H9 (cell line): Measurements from ENCODE around the gene CEP112. TPM values are rescaled to one million over a fixed set of nuclear protein-coding genes. Genes with fewer than 3 reads are reported as not detected.

Experiments used
- DNase-seq: peaks from one replicate; pipeline ENCODE4 v3.0.0-alpha.2; 2017
- H2AFZ ChIP-seq: one replicate; pipeline ENCODE4 v1.6.1; 2013; ENCODE audit warnings: mild to moderate bottlenecking, low read length, control low read depth, moderate library complexity
- H2AK5ac ChIP-seq: 2 replicates; pipeline ENCODE4 v1.6.1; 2013; ENCODE audit warnings: low read length, control low read depth, mixed read lengths; ENCODE audit not compliant: insufficient read length
- H2BK120ac ChIP-seq: one replicate; pipeline ENCODE4 v1.6.1; 2013; ENCODE audit warnings: low read depth, mild to moderate bottlenecking, low read length, control low read depth, inconsistent platforms; ENCODE audit not compliant: poor library complexity, severe bottlenecking
- H2BK12ac ChIP-seq: 2 replicates; pipeline ENCODE4 v1.6.1; 2013; ENCODE audit warnings: low read length, control low read depth, mixed read lengths, low read depth; ENCODE audit not compliant: insufficient read length
- H2BK15ac ChIP-seq: 2 replicates; pipeline ENCODE4 v1.6.1; 2013; ENCODE audit warnings: low read depth, low read length, control low read depth
- H2BK20ac ChIP-seq: one replicate; pipeline ENCODE4 v1.6.1; 2013; ENCODE audit warnings: low read depth, mild to moderate bottlenecking, low read length, control low read depth, inconsistent platforms; ENCODE audit not compliant: poor library complexity, severe bottlenecking
- H2BK5ac ChIP-seq: 2 replicates; pipeline ENCODE4 v1.6.1; 2013; ENCODE audit warnings: low read length, control low read depth, mixed read lengths; ENCODE audit not compliant: insufficient read length
- H3K14ac ChIP-seq: 2 replicates; pipeline ENCODE4 v1.6.1; 2013; ENCODE audit warnings: low read length, control low read depth; ENCODE audit not compliant: insufficient read depth
- H3K18ac ChIP-seq: 2 replicates; pipeline ENCODE4 v1.6.1; 2013; ENCODE audit warnings: low read depth, mild to moderate bottlenecking, mixed read lengths, low read length, control low read depth; ENCODE audit not compliant: insufficient read length
- H3K23ac ChIP-seq: 2 replicates; pipeline ENCODE4 v1.6.1; 2013; ENCODE audit warnings: low read length, control low read depth, mixed read lengths, low read depth; ENCODE audit not compliant: insufficient read length
- H3K23me2 ChIP-seq: 2 replicates; pipeline ENCODE4 v1.6.1; 2013; ENCODE audit warnings: low read depth, mild to moderate bottlenecking, mixed read lengths, low read length, control low read depth; ENCODE audit not compliant: insufficient read length, poor library complexity, severe bottlenecking
- H3K27ac ChIP-seq: 2 replicates; pipeline ENCODE4 v1.5.1; 2013; ENCODE audit warnings: low read length, control low read depth, mixed read lengths, low read depth; ENCODE audit not compliant: insufficient read length
- H3K27me3 ChIP-seq: 2 replicates; pipeline ENCODE4 v1.6.1; 2013; ENCODE audit warnings: low read length, control low read depth, inconsistent platforms; ENCODE audit not compliant: insufficient read depth
- H3K4ac ChIP-seq: 2 replicates; pipeline ENCODE4 v1.6.1; 2013; ENCODE audit warnings: low read depth, mild to moderate bottlenecking, control low read depth, inconsistent platforms, low read length, moderate library complexity
- H3K4me1 ChIP-seq: 2 replicates; pipeline ENCODE4 v1.6.1; 2013; ENCODE audit warnings: low read length, control low read depth, inconsistent platforms; ENCODE audit not compliant: insufficient read depth
- H3K4me2 ChIP-seq: 2 replicates; pipeline ENCODE4 v1.6.1; 2013; ENCODE audit warnings: low read length, control low read depth, mixed read lengths; ENCODE audit not compliant: insufficient read length, insufficient read depth
- H3K56ac ChIP-seq: 2 replicates; pipeline ENCODE4 v1.6.1; 2013; ENCODE audit warnings: low read depth, mild to moderate bottlenecking, mixed read lengths, low read length, control low read depth; ENCODE audit not compliant: insufficient read length
- H3K79me1 ChIP-seq: 2 replicates; pipeline ENCODE4 v1.6.1; 2013; ENCODE audit warnings: low read depth, mild to moderate bottlenecking, moderate library complexity, low read length, control low read depth, inconsistent platforms; ENCODE audit not compliant: insufficient read depth, poor library complexity, severe bottlenecking
- H3K79me2 ChIP-seq: 2 replicates; pipeline ENCODE4 v1.6.1; 2013; ENCODE audit warnings: low read length, control low read depth, inconsistent platforms; ENCODE audit not compliant: insufficient read depth
- H3K9ac ChIP-seq: 2 replicates; pipeline ENCODE4 v1.6.1; 2013; ENCODE audit warnings: low read length, control low read depth, mixed read lengths; ENCODE audit not compliant: insufficient read length; ENCODE audit errors: extremely low read depth
- H3K9me3 ChIP-seq: one replicate; pipeline ENCODE4 v1.6.1; 2013; ENCODE audit warnings: low read depth, low read length, inconsistent platforms; ENCODE audit not compliant: control insufficient read depth
- H3T11ph ChIP-seq: one replicate; pipeline ENCODE4 v1.6.1; 2013; ENCODE audit warnings: mild to moderate bottlenecking, low read length, control low read depth, inconsistent platforms
- H4K20me1 ChIP-seq: one replicate; pipeline ENCODE4 v1.6.1; 2013; ENCODE audit not compliant: control insufficient read depth, insufficient read length, insufficient read depth
- H4K5ac ChIP-seq: 2 replicates; pipeline ENCODE4 v1.6.1; 2013; ENCODE audit warnings: low read depth, mild to moderate bottlenecking, mixed read lengths, low read length, control low read depth; ENCODE audit not compliant: insufficient read length
- H4K8ac ChIP-seq: replicated peaks from 2 replicates; pipeline ENCODE4 v1.6.1; 2013; ENCODE audit warnings: low read length, control low read depth, mixed read lengths, low read depth; ENCODE audit not compliant: insufficient read length
- H4K91ac ChIP-seq: 2 replicates; pipeline ENCODE4 v1.6.1; 2013; ENCODE audit warnings: low read depth, mild to moderate bottlenecking, moderate library complexity, mixed read lengths, low read length, control low read depth; ENCODE audit not compliant: insufficient read length
- H3K27ac Mint-ChIP-seq, 3 experiments: 2 replicates in 2 of 3; 3 replicates in 1 of 3; pipeline ENCODE4 v1.8.0; 2020 to 2021; ENCODE audit warnings: mixed read lengths in 3 of 3, mild to moderate bottlenecking in 1 of 3, moderate library complexity in 1 of 3
- H3K27me3 Mint-ChIP-seq: 2 replicates; pipeline ENCODE4 v1.8.0; 2021; ENCODE audit warnings: low read depth, mild to moderate bottlenecking, moderate library complexity, mixed read lengths
- H3K36me3 Mint-ChIP-seq, 3 experiments: 2 replicates in 2 of 3; 3 replicates in 1 of 3; pipeline ENCODE4 v1.8.0; 2020 to 2021; ENCODE audit warnings: low read depth in 3 of 3, mixed read lengths in 3 of 3; ENCODE audit not compliant: insufficient read depth in 1 of 3
- H3K4me1 Mint-ChIP-seq, 2 experiments: 2 replicates each; pipeline ENCODE4 v1.8.0; 2020; ENCODE audit warnings: mixed read lengths in 2 of 2
- H3K4me3 Mint-ChIP-seq, 2 experiments: 2 replicates in 1 of 2; 3 replicates in 1 of 2; pipeline ENCODE4 v1.8.0; 2020 to 2021; ENCODE audit warnings: mild to moderate bottlenecking in 2 of 2, mixed read lengths in 2 of 2, moderate library complexity in 1 of 2
- H3K9me3 Mint-ChIP-seq, 2 experiments: 2 replicates in 1 of 2; 3 replicates in 1 of 2; pipeline ENCODE4 v1.8.0; 2020; ENCODE audit warnings: mild to moderate bottlenecking in 2 of 2, mixed read lengths in 2 of 2, moderate library complexity in 1 of 2
- WGBS: extraction: QIAGEN DNeasy Blood & Tissue Kit; methylation state at CpG from one replicate; pipeline ENCODE4 v1.1.7; 2013; ENCODE audit warnings: missing lambda C conversion rate, low lambda C conversion rate, mixed read lengths; ENCODE audit not compliant: insufficient read length; ENCODE audit errors: extremely low coverage; 5-methylcytosine and 5-hydroxymethylcytosine counted together
- total RNA-seq: library from RNA; stranded (reverse); gene quantifications from 2 replicates; pipeline ENCODE4 v1.2.1, GENCODE V29; 2021
- TF ChIP-seq, protein P1 (sequence below): fragments of 200-600 bp; sonication (generic); conservative IDR thresholded peaks from 3 replicates; pipeline ENCODE4 v1.8.0; 2021; ENCODE audit warnings: antibody characterized with exemption, mild to moderate bottlenecking

Gene CEP112
- total RNA-seq, 1 experiment from 2014 or later: 5.4 TPM

- Histone ChIP-seq H4K8ac (no peak overlapping the region), H3K79me2 (no peaks in the 10 kb centered on the region), H3K27me3 (no peaks in the 10 kb centered on the region), H3K9ac (no peak overlapping the region), H2BK12ac (no peak overlapping the region), H2BK20ac (no peak overlapping the region), H4K20me1 (no peaks in the 10 kb centered on the region), H3K4ac (no peak overlapping the region), H3K4me2 (no peak overlapping the region), H2AK5ac (no peak overlapping the region), H3K14ac (no peak overlapping the region), H2BK15ac (no peak overlapping the region), H2BK5ac (no peak overlapping the region), H2AFZ (no peak overlapping the region), H3K23me2 (no peaks in the 10 kb centered on the region), H4K91ac (no peak overlapping the region), H4K5ac (no peak overlapping the region), H3K23ac (no peak overlapping the region), H3T11ph (no peak overlapping the region), H3K27ac (no peak overlapping the region), H3K79me1 (no peaks in the 10 kb centered on the region), H3K4me1 (no peaks in the 10 kb centered on the region), H3K9me3 (no peaks in the 10 kb centered on the region), H2BK120ac (no peak overlapping the region), H3K18ac (no peak overlapping the region), H3K56ac (no peak overlapping the region)
- TF ChIP-seq, protein P1, sequence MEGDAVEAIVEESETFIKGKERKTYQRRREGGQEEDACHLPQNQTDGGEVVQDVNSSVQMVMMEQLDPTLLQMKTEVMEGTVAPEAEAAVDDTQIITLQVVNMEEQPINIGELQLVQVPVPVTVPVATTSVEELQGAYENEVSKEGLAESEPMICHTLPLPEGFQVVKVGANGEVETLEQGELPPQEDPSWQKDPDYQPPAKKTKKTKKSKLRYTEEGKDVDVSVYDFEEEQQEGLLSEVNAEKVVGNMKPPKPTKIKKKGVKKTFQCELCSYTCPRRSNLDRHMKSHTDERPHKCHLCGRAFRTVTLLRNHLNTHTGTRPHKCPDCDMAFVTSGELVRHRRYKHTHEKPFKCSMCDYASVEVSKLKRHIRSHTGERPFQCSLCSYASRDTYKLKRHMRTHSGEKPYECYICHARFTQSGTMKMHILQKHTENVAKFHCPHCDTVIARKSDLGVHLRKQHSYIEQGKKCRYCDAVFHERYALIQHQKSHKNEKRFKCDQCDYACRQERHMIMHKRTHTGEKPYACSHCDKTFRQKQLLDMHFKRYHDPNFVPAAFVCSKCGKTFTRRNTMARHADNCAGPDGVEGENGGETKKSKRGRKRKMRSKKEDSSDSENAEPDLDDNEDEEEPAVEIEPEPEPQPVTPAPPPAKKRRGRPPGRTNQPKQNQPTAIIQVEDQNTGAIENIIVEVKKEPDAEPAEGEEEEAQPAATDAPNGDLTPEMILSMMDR: no peak
- Mint-ChIP-seq H3K27ac (no peak overlapping the region), H3K9me3 (peaks cover 8 to 13% of the 10 kb centered on the region in 2 experiments), H3K27me3 (no peaks in the 10 kb centered on the region), H3K4me3 (no peak overlapping the region), H3K36me3 (peaks cover 9 to 11% (median 9%) of the 10 kb centered on the region in 3 experiments), H3K4me1 (peaks cover 0 to 2% of the 10 kb centered on the region in 2 experiments; a peak in 2 of 4 replicates)
- WGBS: no CpG with 5 or more reads among the region's 4 CpGs
- DNase-seq: no peak
These were observed 103.8 kb downstream of the CEP112 start for GRCh38 chr17:66088173-66088572.
